HEK293 (cell line): Measurements from ENCODE around the gene RFK.
A peak's percentile ranks its signal among the peaks of the same experiment; 100 is the strongest.

Experiments
- CTCF ChIA-PET: fragments of 350-600 bp; formaldehyde crosslinking; extraction: SDS; loops from one replicate; lab custom pipeline; 2021; ENCODE audit warnings: antibody characterized with exemption; lab: Yijun Ruan, JAX
- POLR2A ChIA-PET: fragments of 300-600 bp; formaldehyde crosslinking; extraction: SDS; loops from one replicate; lab custom pipeline; 2020; ENCODE audit warnings: antibody characterized with exemption, inconsistent platforms; lab: Yijun Ruan, JAX
- H3K27ac ChIP-seq: fragments of 200-500 bp; sonication (Bioruptor generic); 2 replicates; pipeline ENCODE4 v1.5.1; 2014; ENCODE audit warnings: low read depth, low read length, control low read depth, inconsistent platforms; ENCODE audit errors: extremely low read depth
- H3K36me3 ChIP-seq, 2 experiments: fragments of 200-500 bp in 1 of 2; sonication (Bioruptor generic) in 1 of 2; 1 replicate in 1 of 2; 2 replicates in 1 of 2; pipeline ENCODE4 v1.5.1; 2014 to 2017; ENCODE audit warnings: inconsistent platforms in 2 of 2, low read length in 2 of 2; ENCODE audit not compliant: control insufficient read depth in 2 of 2, insufficient read depth in 1 of 2
- H3K4me1 ChIP-seq: fragments of 200-500 bp; sonication (Bioruptor generic); 2 replicates; pipeline ENCODE4 v1.5.1; 2014; ENCODE audit warnings: mild to moderate bottlenecking, low read length, inconsistent platforms; ENCODE audit not compliant: control insufficient read depth, insufficient read depth
- H3K4me3 ChIP-seq: 2 replicates; pipeline ENCODE4 v1.5.1; 2011; ENCODE audit warnings: low read depth, mild to moderate bottlenecking, control low read depth, low read length, moderate library complexity
- H3K9me3 ChIP-seq: fragments of 200-500 bp; sonication (Bioruptor generic); 2 replicates; pipeline ENCODE4 v1.5.1; 2014; ENCODE audit warnings: low read depth, low read length, inconsistent platforms; ENCODE audit not compliant: control insufficient read depth, insufficient read depth
- BCL6B ChIP-seq: fragments of 450-650 bp; formaldehyde crosslinking; IDR thresholded peaks from 2 replicates; pipeline ENCODE4 v1.5.1; 2017; ENCODE audit warnings: missing biosample characterization, missing genetic modification characterization
- FEZF1 ChIP-seq: fragments of 450-650 bp; formaldehyde crosslinking; IDR thresholded peaks from 2 replicates; pipeline ENCODE4 v1.5.1; 2016; ENCODE audit warnings: missing biosample characterization, missing genetic modification characterization
- HOXC10 ChIP-seq: sonication (generic); formaldehyde crosslinking; IDR thresholded peaks from 2 replicates; pipeline ENCODE4 v1.8.1; 2023; ENCODE audit warnings: mild to moderate bottlenecking, missing genetic modification reagents
- MEIS1 ChIP-seq: sonication (generic); formaldehyde crosslinking; IDR thresholded peaks from 2 replicates; pipeline ENCODE4 v1.8.1; 2022; ENCODE audit warnings: missing genetic modification reagents, mild to moderate bottlenecking, borderline replicate concordance
- PRDM10 ChIP-seq: fragments of 450-650 bp; formaldehyde crosslinking; IDR thresholded peaks from 2 replicates; pipeline ENCODE4 v1.5.1; 2016; ENCODE audit warnings: missing biosample characterization, missing genetic modification characterization
- SCRT1 ChIP-seq: fragments of 450-650 bp; formaldehyde crosslinking; IDR thresholded peaks from 2 replicates; pipeline ENCODE4 v1.5.1; 2016; ENCODE audit warnings: missing biosample characterization, missing genetic modification characterization, borderline replicate concordance
- ZBTB17 ChIP-seq: fragments of 450-650 bp; formaldehyde crosslinking; IDR thresholded peaks from 2 replicates; pipeline ENCODE4 v1.5.1; 2016; ENCODE audit warnings: missing biosample characterization, missing genetic modification characterization
- ZFP37 ChIP-seq: fragments of 450-650 bp; formaldehyde crosslinking; IDR thresholded peaks from 2 replicates; pipeline ENCODE4 v1.5.1; 2016; ENCODE audit warnings: missing biosample characterization, missing genetic modification characterization
- ZNF132 ChIP-seq: fragments of 450-650 bp; formaldehyde crosslinking; IDR thresholded peaks from 2 replicates; pipeline ENCODE4 v1.5.1; 2017; ENCODE audit warnings: missing biosample characterization, missing genetic modification characterization, borderline replicate concordance
- ZNF155 ChIP-seq: fragments of 450-650 bp; formaldehyde crosslinking; IDR thresholded peaks from 2 replicates; pipeline ENCODE4 v1.5.1; 2016; ENCODE audit warnings: missing biosample characterization, missing genetic modification characterization
- ZNF19 ChIP-seq: fragments of 450-650 bp; formaldehyde crosslinking; IDR thresholded peaks from 2 replicates; pipeline ENCODE4; 2016; ENCODE audit warnings: missing biosample characterization, missing genetic modification characterization, low read depth
- ZNF211 ChIP-seq: fragments of 450-650 bp; formaldehyde crosslinking; IDR thresholded peaks from 2 replicates; pipeline ENCODE4 v1.5.1; 2016; ENCODE audit warnings: low read depth, missing biosample characterization, missing genetic modification characterization
- ZNF26 ChIP-seq: fragments of 450-650 bp; formaldehyde crosslinking; IDR thresholded peaks from 2 replicates; pipeline ENCODE4 v1.5.1; 2016; ENCODE audit warnings: missing biosample characterization, missing genetic modification characterization
- ZNF274 ChIP-seq, 2 experiments: fragments of 200-500 bp in 1 of 2; fragments of 450-650 bp in 1 of 2; sonication (Bioruptor generic) in 1 of 2; formaldehyde crosslinking in 1 of 2; IDR thresholded peaks; 2 replicates each; pipeline versions ENCODE4 v1.5.1 to v1.6.1; 2014 to 2016; ENCODE audit warnings: borderline replicate concordance in 1 of 2, inconsistent platforms in 1 of 2, low read length in 1 of 2, missing biosample characterization in 1 of 2, missing genetic modification characterization in 1 of 2
- ZNF391 ChIP-seq: fragments of 450-650 bp; formaldehyde crosslinking; IDR thresholded peaks from 2 replicates; pipeline ENCODE4 v1.5.1; 2016; ENCODE audit warnings: low read depth, missing biosample characterization, missing genetic modification characterization, borderline replicate concordance
- ZNF488 ChIP-seq: fragments of 450-650 bp; formaldehyde crosslinking; IDR thresholded peaks from 2 replicates; pipeline ENCODE4 v1.5.1; 2016; ENCODE audit warnings: missing biosample characterization, missing genetic modification characterization
- ZNF544 ChIP-seq: fragments of 450-650 bp; formaldehyde crosslinking; IDR thresholded peaks from 2 replicates; pipeline ENCODE4 v1.5.0; 2017; ENCODE audit warnings: missing biosample characterization, missing genetic modification characterization
- ZNF621 ChIP-seq: fragments of 450-650 bp; formaldehyde crosslinking; IDR thresholded peaks from 2 replicates; pipeline ENCODE4 v1.5.1; 2017; ENCODE audit warnings: missing biosample characterization, missing genetic modification characterization
- ZNF768 ChIP-seq: fragments of 450-650 bp; formaldehyde crosslinking; IDR thresholded peaks from 2 replicates; pipeline ENCODE4 v1.5.1; 2018; ENCODE audit warnings: missing biosample characterization, mild to moderate bottlenecking, missing genetic modification characterization
- ZNF776 ChIP-seq: fragments of 450-650 bp; formaldehyde crosslinking; IDR thresholded peaks from 2 replicates; pipeline ENCODE4 v1.5.0; 2017; ENCODE audit warnings: missing biosample characterization, missing genetic modification characterization, borderline replicate concordance
- ZNF830 ChIP-seq: fragments of 450-650 bp; IDR thresholded peaks from 2 replicates; pipeline ENCODE4 v1.5.0; 2018; ENCODE audit warnings: missing biosample characterization, missing genetic modification characterization, low read depth, mild to moderate bottlenecking, moderate library complexity
- ZXDB ChIP-seq: fragments of 450-650 bp; formaldehyde crosslinking; IDR thresholded peaks from 2 replicates; pipeline ENCODE4 v1.5.1; 2016; ENCODE audit warnings: missing biosample characterization, missing genetic modification characterization

RFK gene

GRCh38 chr9:76431601-76432000, 37.4 kb upstream of the RFK start (continued):
- TF ChIP-seq ZNF211 (tag by site-specific recombination) (no peak), ZBTB17 (tag by site-specific recombination) (no peak), BCL6B (tag by site-specific recombination) (no peak), ZFP37 (tag by site-specific recombination) (no peak), HOXC10 (no peak), ZNF488 (tag by site-specific recombination) (no peak), ZNF768 (tag by site-specific recombination) (no peak)

- TF ChIP-seq ZNF19 (tag by site-specific recombination) = no peak
- TF ChIP-seq ZNF544 (tag by site-specific recombination) = no peak
- TF ChIP-seq ZNF621 (tag by site-specific recombination) = no peak
- no peak for TF ChIP-seq ZNF132 (tag by site-specific recombination)
- TF ChIP-seq ZXDB (tag by site-specific recombination) = no peak
- TF ChIP-seq ZNF830 (tag by site-specific recombination) = no peak
- 0 out of 2 replicates have a peak, but pooled peaks have one; percentile 14 for TF ChIP-seq PRDM10 (tag by site-specific recombination)
- no peak for TF ChIP-seq FEZF1 (tag by site-specific recombination)
- Histone ChIP-seq H3K4me3 (no peak overlapping the region), H3K9me3 (no peaks in the 10 kb centered on the region), H3K27ac (no peak overlapping the region), H3K4me1 (no peaks in the 10 kb centered on the region), H3K36me3 (no peaks in the 10 kb centered on the region)
- ChIA-PET CTCF (interaction anchor here (0.6 to 2.9 kb wide), 5 partner anchors 7 to 124 kb away, joined by 3 to 21 read pairs (median 5); no protein-coding TSS in a partner anchor), POLR2A (interaction anchor here (0.7 kb wide), 1 partner anchor 801 kb away, joined by 5 read pairs; no protein-coding TSS in a partner anchor)
Observed at GRCh38 chr9:76426807-76427419, 32.7 kb upstream of the RFK start.

GRCh38 chr9:76425677-76426453, 31.6 kb upstream of the RFK start:
- CTCF ChIA-PET = interaction anchor here (1.0 to 1.1 kb wide), 2 partner anchors 9 to 24 kb away, joined by 5 to 7 read pairs; no protein-coding TSS in a partner anchor
- Histone ChIP-seq H3K36me3 (no peaks in the 10 kb centered on the region), H3K4me1 (no peaks in the 10 kb centered on the region), H3K4me3 (no peak overlapping the region), H3K9me3 (no peaks in the 10 kb centered on the region), H3K27ac (no peak overlapping the region)
- POLR2A ChIA-PET = no interaction called here
- no peak for TF ChIP-seq ZNF155
- TF ChIP-seq MEIS1 (CRISPR knock-in tag) = no peak
- TF ChIP-seq ZNF391 (tag by site-specific recombination) = no peak
- no peak for TF ChIP-seq ZNF776
- TF ChIP-seq ZNF26 (tag by site-specific recombination) = no peak
- no peak for TF ChIP-seq BCL6B (tag by site-specific recombination)
- TF ChIP-seq ZNF274 (IDR thresholded peaks at IDR 0.05; ENCODE audit: low read length) = no peak
- TF ChIP-seq ZNF274 (tag by site-specific recombination; IDR thresholded peaks at IDR 0.05; ENCODE audit: borderline replicate concordance) = no peak
- no peak for TF ChIP-seq SCRT1 (tag by site-specific recombination)
